Measurements from ENCODE around the gene TNFAIP1. TPM values are rescaled to one million over a fixed set of nuclear protein-coding genes. Genes with fewer than 3 reads are reported as not detected.

Gene TNFAIP1
- total RNA-seq, 4 donors from 2014 or later: 23.7 to 43.8 (median 34.8) TPM

- intact Hi-C loops (cut with DNase I): no loop called here
- WGBS: 4% methylated on average over 4 of the region's 4 CpGs
- peak overlapping the region; percentile 86 to 95 (median 95) for H3K27ac ChIP-seq (replicated peaks in 1 of 4)
These were observed 22.3 kb downstream of the TNFAIP1 start for GRCh38 chr17:28357901-28358197.

DNA sequence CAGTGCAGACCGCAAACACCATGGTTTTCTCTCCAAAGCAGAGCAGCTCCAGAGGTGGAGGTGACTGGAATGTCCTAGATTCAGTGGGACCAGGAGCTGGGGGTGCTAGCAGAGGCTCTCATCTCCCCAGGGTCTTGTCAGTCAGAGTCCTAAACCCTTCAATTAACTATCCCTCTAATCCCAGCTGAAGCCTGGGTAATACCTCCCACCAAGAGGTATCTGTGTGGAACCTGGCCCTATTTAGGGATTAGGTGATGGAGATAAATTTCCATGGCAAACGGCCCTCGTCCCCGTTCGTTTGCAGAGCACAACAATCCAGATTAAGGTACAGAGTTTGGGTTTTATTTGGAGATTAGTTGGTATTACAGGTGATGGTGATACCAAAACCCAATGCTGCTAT is 27.6 kb downstream of the TNFAIP1 start:
- no peaks in the 10 kb centered on the region for H3K27me3 ChIP-seq
- WGBS: 94% methylated on average over 5 of the region's 5 CpGs
- intact Hi-C loops (cut with DNase I): no loop called here
- peaks cover 5 to 8% (median 6%) of the 10 kb centered on the region in 4 donors for H3K4me1 ChIP-seq
- TF ChIP-seq POLR2AphosphoS5 (IDR thresholded peaks at IDR 0.05): no peak
- peaks cover 44 to 75% (median 73%) of the 10 kb centered on the region in 4 donors for H3K36me3 ChIP-seq
- H3K9me3 ChIP-seq: no peaks in the 10 kb centered on the region
- no peak for DNase-seq (ENCODE audit: extremely low spot score)
- H3K27ac ChIP-seq (replicated peaks in 1 of 4): no peak overlapping the region
- no peak overlapping the region for H3K4me3 ChIP-seq

More at GRCh38 chr17:28357901-28358197, 22.3 kb downstream of the TNFAIP1 start:
- DNase-seq (ENCODE audit: extremely low spot score): no peak
- H3K4me1 ChIP-seq: peaks cover 21 to 37% (median 29%) of the 10 kb centered on the region in 4 donors
- H3K27me3 ChIP-seq: no peaks in the 10 kb centered on the region
- no peak for TF ChIP-seq EP300 (IDR thresholded peaks at IDR 0.05)
- TF ChIP-seq POLR2AphosphoS5 (IDR thresholded peaks at IDR 0.05): no peak
- peak overlapping the region; percentile 92 to 99 (median 94) for H3K4me3 ChIP-seq
- no peaks in the 10 kb centered on the region for H3K9me3 ChIP-seq
- peaks cover 48 to 70% (median 61%) of the 10 kb centered on the region in 4 donors for H3K36me3 ChIP-seq

DNA sequence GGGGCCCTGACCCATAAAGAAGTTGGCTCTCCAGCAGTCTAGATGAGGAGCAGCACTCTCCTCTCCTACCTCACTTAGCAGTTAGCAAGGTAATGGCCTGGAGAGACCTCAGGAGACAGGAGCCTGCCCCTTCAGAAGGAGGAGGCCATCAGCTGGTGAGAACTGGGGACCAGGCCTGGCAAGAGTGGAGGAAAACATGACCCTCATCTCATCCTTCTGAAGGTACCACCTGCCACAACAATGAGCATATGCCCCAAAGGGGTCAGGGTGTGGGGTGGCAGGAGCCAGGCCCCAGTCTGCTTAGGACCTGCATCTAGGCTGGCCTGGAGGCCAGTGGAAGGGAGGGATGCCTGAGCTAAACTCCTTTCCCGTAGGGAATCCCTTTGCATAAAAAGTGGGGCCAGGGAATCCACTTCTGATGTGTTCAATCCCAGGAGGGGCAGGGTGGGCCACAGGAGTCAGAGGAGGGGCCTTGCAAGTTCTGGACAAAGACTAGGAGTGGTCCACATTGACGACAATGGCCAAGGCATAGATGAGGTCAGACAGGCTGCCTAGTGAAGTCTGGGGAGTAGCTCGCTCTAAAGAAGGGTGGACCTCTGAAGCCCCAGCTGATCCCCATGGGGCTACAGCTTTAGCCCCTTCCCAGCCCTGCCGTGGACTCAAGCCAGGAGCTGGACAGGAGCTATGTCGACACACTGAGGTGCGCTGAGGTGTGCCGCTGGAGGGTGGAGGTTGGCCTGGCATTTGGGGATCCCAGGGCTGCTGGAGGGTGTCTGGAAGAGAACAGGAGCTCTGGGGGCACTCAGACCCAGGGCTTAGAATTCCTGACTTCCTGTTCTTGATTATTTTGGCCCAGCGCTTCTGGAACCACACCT is 28.5 kb downstream of the TNFAIP1 start:
- H3K36me3 ChIP-seq: peaks cover 44 to 74% (median 71%) of the 10 kb centered on the region in 4 donors
- TF ChIP-seq POLR2A (IDR thresholded peaks at IDR 0.05; ENCODE audit: low read depth): no peak
- TF ChIP-seq EP300 (IDR thresholded peaks at IDR 0.05): no peak
- TF ChIP-seq CTCF (IDR thresholded peaks at IDR 0.05): no peak
- TF ChIP-seq POLR2AphosphoS5 (IDR thresholded peaks at IDR 0.05): no peak
- H3K4me3 ChIP-seq: no peak overlapping the region
- H3K27ac ChIP-seq (replicated peaks in 1 of 4): no peak overlapping the region
- intact Hi-C loops (cut with DNase I): no loop called here
- H3K4me1 ChIP-seq: no peaks in the 10 kb centered on the region
- H3K9me3 ChIP-seq: no peaks in the 10 kb centered on the region
- no peak for DNase-seq (ENCODE audit: extremely low spot score)
- H3K27me3 ChIP-seq: no peaks in the 10 kb centered on the region
- WGBS: 65% methylated on average over 3 of the region's 8 CpGs

DNA sequence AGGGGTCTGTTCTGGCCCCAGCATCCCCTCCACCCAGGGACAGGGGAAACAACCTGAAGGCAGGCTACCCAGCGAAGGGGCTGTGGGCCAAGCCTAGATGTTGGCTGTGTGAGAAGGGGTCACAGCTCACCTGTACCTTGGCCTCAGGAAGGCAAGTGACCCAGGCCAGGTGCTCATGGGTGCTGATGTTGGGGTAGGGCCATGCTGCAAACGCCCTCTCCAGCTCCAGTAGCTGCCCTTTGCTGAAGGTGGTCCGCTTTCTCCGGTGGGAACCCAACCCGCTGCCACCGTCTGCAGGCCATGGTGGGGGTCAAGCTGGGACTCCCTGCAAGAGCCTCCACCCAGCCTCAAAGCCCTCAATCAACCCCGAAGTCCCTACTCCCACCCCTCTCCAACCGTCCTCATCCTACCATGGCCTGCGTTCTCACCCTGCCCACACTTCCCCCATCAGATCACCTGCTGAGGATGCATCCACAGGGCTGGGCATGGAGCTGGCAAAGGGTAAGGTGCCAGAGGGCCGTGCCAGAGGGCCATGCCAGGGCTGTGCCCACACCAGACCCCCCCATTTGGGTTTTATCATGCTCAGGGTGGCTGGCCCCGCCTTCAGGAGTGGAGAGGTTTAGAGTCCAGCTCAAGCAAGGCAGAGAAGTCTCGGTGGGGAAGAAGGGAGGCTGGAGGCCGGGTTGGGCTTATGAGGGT is 29.3 kb downstream of the TNFAIP1 start, which contains the start of gene SEBOX:
Gene SEBOX, minus strand, starts transcription at position 535 of the 699 bp plus-strand sequence. Its CDS starts 48 bp downstream, at position 487.
- Histone ChIP-seq H3K27me3 (no peaks in the 10 kb centered on the region), H3K36me3 (peaks cover 38 to 68% (median 63%) of the 10 kb centered on the region in 4 donors), H3K27ac (replicated peaks in 1 of 4) (no peak within 1 kb of the TSS), H3K4me1 (peaks cover 0 to 1% (median 0%) of the 10 kb centered on the region in 4 donors), H3K4me3 (no peak within 1 kb of the TSS), H3K9me3 (no peaks in the 10 kb centered on the region)
- 91% methylated on average over 13 of the region's 13 CpGs for WGBS
- TF ChIP-seq CTCF (IDR thresholded peaks at IDR 0.05) (no peak), POLR2AphosphoS5 (IDR thresholded peaks at IDR 0.05) (no peak), EP300 (IDR thresholded peaks at IDR 0.05) (no peak), POLR2A (IDR thresholded peaks at IDR 0.05; ENCODE audit: low read depth) (no peak)
- no peak for DNase-seq (ENCODE audit: extremely low spot score)
- intact Hi-C loops (cut with DNase I): no loop called here

GRCh38 chr17:28365487-28365886 is 29.9 kb downstream of the TNFAIP1 start:
- TF ChIP-seq POLR2AphosphoS5 (IDR thresholded peaks at IDR 0.05) (no peak), CTCF (IDR thresholded peaks at IDR 0.05) (no peak), POLR2A (IDR thresholded peaks at IDR 0.05; ENCODE audit: low read depth) (no peak), EP300 (IDR thresholded peaks at IDR 0.05) (no peak)
- Histone ChIP-seq H3K36me3 (peaks cover 31 to 62% (median 56%) of the 10 kb centered on the region in 4 donors), H3K27me3 (no peaks in the 10 kb centered on the region), H3K4me3 (no peak overlapping the region), H3K9me3 (no peaks in the 10 kb centered on the region), H3K27ac (replicated peaks in 1 of 4) (no peak overlapping the region), H3K4me1 (peaks cover 0 to 7% (median 2%) of the 10 kb centered on the region in 4 donors)
- WGBS: 97% methylated on average over 3 of the region's 3 CpGs
- DNase-seq (ENCODE audit: extremely low spot score): no peak
- intact Hi-C loops (cut with DNase I): no loop called here
